Loucy (cell line): Measurements from ENCODE around the gene TFPI2.

Experiments used
- CTCF ChIP-seq: fragments of 200-600 bp; sonication (generic); conservative IDR thresholded peaks from 2 replicates; pipeline ENCODE4 v1.5.1; 2014; ENCODE audit warnings: mild to moderate bottlenecking, antibody characterized with exemption, low read length
- EZH2phosphoT487 ChIP-seq: fragments of 200-600 bp; IDR thresholded peaks from 2 replicates; pipeline ENCODE4 v1.6.1; 2018; ENCODE audit warnings: antibody characterized with exemption, mild to moderate bottlenecking, moderate library complexity, borderline replicate concordance

DNA sequence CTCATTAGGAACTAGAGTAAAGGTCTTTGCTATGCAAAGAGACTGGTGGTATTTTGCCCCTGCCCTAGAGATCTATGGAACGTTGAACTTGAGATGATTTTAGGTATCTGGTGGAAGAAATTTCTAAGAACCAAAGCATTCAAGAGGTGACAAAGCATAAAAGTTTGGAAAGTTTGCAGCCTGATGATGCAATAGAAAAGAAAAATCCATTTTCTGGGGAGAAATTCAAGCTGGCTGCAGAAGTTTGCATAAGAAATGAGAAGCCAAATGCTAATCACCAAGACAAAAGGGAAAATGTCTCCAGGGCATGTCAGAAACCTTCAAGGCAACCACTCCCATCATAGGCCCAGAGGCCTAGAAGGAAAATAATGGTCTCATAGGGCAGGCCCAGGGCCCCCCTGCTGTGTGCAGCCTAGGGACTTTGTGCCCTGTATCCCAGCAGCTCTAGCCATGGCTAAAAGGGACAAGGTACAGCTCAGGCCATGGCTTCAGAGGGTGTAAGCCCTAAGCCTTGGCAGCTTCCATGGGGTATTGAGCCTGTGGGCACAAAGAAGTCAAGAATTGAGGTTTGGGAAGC, 16.5 kb downstream of the TFPI2 start:
- no peak for TF ChIP-seq EZH2phosphoT487
- no peak for TF ChIP-seq CTCF
